ENCODE measurements around the gene OR2V2.
"Not testable (repeated sequence)": the region's sequence is repeated elsewhere in the genome, so short reads cannot be mapped to it uniquely, and the experiment has no call there.

OR2V2 gene

DNA sequence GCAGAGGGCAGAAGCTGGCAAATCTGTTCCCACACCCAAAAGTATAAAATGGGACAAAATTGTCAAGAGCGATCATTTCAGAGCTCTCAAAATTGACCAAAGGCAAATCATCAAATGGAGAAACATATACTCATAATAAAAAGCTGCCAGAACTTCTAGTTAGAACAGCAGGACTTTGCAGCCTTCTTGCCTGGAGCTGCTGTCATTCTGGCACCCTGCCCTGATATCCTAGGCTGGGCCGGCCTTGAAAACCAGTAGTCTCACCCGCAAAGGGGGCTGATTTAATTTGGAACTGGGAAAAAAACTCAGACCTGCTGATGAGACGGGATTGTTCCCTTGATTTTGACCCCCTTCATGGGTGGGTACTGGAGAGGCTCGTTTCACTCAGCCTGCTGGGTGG, 34.9 kb upstream of the OR2V2 start:
- CTCF ChIA-PET, result no interaction called here
- TF ChIP-seq, protein P1, sequence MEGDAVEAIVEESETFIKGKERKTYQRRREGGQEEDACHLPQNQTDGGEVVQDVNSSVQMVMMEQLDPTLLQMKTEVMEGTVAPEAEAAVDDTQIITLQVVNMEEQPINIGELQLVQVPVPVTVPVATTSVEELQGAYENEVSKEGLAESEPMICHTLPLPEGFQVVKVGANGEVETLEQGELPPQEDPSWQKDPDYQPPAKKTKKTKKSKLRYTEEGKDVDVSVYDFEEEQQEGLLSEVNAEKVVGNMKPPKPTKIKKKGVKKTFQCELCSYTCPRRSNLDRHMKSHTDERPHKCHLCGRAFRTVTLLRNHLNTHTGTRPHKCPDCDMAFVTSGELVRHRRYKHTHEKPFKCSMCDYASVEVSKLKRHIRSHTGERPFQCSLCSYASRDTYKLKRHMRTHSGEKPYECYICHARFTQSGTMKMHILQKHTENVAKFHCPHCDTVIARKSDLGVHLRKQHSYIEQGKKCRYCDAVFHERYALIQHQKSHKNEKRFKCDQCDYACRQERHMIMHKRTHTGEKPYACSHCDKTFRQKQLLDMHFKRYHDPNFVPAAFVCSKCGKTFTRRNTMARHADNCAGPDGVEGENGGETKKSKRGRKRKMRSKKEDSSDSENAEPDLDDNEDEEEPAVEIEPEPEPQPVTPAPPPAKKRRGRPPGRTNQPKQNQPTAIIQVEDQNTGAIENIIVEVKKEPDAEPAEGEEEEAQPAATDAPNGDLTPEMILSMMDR (IDR thresholded peaks at IDR 0.05; ENCODE audit: insufficient read depth, low read length, missing control alignments), result no peak
- POLR2A ChIA-PET, result no interaction called here
- no peak for DNase-seq (ENCODE audit: low read depth, low spot score)
- H3K4me3 ChIP-seq (ENCODE audit: low read depth, low read length), result no peak overlapping the region

DNA sequence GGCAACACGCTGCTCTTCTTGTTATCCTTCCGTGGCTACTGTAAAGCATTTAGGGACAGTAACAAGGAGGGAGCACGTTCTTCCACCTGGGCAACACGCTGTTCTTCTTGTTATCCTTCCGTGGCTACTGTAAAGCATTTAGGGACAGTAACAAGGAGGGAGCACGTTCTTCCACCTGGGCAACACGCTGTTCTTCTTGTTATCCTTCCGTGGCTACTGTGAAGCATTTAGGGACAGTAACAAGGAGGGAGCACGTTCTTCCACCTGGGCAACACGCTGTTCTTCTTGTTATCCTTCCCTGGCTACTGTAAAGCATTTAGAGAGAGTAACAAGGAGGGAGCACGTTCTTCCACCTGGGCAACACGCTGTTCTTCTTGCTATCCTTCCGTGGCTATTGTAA, 33.8 kb upstream of the OR2V2 start:
- DNase-seq (ENCODE audit: low read depth, low spot score); POLR2A ChIA-PET; H3K4me3 ChIP-seq (ENCODE audit: low read depth, low read length); CTCF ChIA-PET: not testable (repeated sequence)

DNA sequence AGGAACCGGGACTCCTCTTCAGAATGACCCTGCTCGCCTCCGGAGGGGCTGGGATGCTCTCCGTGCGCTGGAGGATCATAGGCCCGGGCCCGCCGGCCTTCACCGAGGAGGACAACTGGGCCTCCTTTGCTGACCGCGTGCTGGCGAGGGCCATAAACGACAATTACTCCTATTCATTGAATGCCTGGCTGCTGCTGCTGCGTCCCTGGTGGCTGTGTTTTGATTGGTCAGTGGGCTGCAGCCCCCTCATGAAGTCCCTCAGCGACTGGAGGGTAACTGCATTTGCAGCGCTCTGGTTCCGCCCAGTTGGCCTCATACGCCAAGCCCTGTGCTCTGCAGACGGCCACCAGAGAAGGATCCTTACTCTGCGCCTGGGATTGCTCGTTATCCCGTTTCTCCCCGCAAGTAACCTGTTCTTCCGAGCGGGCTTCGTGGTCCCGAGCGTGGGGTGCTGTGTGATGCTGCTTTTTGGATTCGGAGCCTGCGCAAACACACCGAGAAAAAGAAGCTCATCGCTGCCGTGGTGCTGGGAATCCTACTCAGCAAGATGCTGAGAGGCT, 33.0 kb upstream of the OR2V2 start:
- DNase-seq (ENCODE audit: low read depth, low spot score), result no peak
- CTCF ChIA-PET, result no interaction called here
- TF ChIP-seq, protein P1 (IDR thresholded peaks at IDR 0.05; ENCODE audit: insufficient read depth, low read length, missing control alignments), result no peak
- POLR2A ChIA-PET, result no interaction called here
- H3K4me3 ChIP-seq (ENCODE audit: low read depth, low read length), result peak overlapping the region; percentile 38

DNA sequence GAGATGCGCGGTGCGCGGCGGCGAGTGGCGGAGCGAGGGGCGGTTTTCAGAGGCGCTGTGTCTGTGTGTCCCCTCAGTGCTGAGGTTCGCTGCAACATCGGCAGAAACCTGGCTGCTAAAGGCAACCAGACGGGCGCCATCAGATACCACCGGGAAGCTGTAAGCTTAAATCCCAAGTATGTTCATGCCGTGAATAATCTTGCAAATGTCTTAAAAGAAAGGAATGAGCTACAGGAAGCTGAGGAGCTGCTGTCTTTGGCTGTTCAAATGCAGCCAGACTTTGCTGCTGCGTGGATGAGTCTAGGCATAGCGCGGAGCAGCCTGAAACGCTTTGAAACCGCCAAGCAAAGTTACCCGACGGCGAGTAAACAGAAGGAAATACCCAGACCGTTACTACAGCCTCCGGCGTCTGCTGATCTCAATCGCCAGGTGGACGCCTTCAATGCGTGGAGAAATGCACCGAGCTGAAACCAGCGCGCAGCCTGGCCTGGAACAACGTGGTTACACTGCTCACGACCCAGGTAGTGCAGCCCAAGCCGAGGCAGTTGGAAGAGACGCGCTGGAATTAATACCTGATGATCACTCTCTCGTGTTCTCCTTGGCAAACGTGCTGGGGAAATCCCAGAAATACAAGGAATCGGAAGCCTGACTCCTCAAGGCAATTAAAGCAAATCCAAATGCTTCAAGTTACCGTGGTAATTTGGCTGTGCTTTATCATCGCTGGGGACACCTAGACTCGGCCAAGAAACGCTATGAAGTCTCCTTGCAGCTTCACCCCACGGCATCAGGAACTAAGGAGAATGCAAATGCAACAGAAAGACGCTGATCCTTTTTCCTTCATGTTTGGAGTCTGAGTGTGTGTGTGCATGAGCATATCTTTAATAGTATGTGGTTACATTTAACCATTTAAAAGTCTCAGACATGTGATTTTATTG, 32.3 kb upstream of the OR2V2 start:
- DNase-seq (ENCODE audit: low read depth, low spot score), result no peak
- TF ChIP-seq, protein P1 (IDR thresholded peaks at IDR 0.05; ENCODE audit: insufficient read depth, low read length, missing control alignments), result no peak
- peak overlapping the region; percentile 38 for H3K4me3 ChIP-seq (ENCODE audit: low read depth, low read length)
- CTCF ChIA-PET, result no interaction called here
- POLR2A ChIA-PET, result no interaction called here

DNA sequence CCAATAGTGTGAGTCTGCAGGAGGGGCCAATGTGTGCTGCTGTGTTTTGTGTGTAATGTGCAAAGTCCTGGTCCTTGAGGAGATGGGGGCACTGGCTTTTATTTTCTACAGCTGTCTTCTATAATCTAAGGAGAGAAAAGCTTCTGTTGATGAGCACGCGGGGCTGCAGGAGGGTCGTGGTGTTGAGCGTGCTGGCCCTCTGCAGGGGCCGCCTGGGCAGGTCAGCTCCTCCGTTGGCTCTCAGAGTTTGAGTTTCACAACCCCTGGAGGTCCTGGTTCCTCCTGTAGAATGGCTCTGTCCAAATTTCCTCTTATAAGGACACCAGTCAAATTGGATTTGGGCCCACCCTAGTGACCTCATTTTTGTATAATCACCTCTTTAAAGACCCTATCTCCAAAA, 29.0 kb upstream of the OR2V2 start:
- TF ChIP-seq, protein P1 (IDR thresholded peaks at IDR 0.05; ENCODE audit: insufficient read depth, low read length, missing control alignments), result no peak
- CTCF ChIA-PET, result no interaction called here

DNA sequence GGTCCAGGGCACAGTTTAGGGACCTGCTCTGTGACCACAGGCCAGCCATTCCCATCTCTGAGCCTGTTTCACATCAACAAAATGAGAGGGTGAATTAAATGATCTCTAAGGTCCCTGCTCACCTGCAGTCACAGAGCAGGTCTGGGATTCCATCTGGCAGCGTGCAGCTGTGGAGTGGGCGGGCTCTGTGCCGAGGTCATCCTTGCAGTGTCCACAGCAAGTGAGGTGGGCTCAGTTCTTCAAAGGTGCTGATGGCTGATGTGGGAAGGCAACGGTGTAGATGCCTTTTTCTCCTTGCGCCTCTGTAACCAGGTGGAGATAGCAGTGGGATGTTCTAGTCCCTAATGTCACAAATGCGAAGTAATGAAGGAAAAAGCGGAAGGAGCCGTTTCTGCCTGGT, 28.3 kb upstream of the OR2V2 start:
- ChIA-PET CTCF (no interaction called here), POLR2A (no interaction called here)
- no peak overlapping the region for H3K4me3 ChIP-seq (ENCODE audit: low read depth, low read length)
- TF ChIP-seq, protein P1 (IDR thresholded peaks at IDR 0.05; ENCODE audit: insufficient read depth, low read length, missing control alignments), result no peak
- DNase-seq (ENCODE audit: low read depth, low spot score), result no peak

More for the DNA sequence above, 29.0 kb upstream of the OR2V2 start:
- POLR2A ChIA-PET, result no interaction called here
- H3K4me3 ChIP-seq (ENCODE audit: low read depth, low read length), result no peak overlapping the region
- no peak for DNase-seq (ENCODE audit: low read depth, low spot score)
